ENCODE measurements around the gene E4F1.

DNA sequence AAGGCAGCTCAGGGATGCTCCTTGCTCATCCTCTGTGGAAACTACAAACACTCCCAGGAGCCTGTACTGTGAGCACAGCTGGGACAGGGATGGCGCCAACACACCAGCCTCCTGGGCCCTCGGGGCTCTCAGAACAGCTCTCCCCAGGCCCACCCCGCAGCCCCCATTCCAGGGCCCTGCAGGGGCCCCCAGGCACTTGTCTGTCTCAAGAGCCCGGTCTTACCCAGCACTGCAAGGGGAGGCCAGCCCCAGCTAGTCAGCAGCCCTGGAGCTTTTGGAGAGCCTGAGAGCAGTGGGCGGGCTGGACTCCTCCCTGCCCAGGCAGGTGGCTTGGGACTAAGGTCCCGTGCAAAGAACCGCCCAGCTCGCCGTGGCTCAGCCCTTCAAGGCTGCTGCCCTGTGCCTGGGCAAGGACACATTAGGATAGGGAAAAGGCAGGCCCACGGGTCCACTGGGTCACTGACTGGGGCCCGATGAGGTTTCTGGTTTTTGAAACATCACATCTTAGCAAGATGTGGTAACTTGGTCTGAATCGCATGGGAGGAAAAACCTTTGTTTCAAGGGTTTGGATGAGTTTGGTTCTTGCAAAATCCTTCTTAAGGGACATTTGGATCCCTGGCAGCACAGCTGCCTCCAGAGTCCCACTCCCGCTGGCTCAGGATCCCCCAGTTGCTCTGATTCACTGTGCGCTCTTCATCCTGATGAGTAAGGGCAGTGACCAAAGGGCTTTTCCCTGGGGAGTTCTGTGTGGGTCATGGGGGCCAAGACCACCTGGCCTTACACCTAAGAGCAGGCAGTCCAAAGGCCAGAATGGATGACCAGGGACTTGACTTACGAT is 15.7 kb downstream of the E4F1 start:
- no peak for TF ChIP-seq YY1 (IDR thresholded peaks at IDR 0.05; ENCODE audit: insufficient read depth, insufficient read length)
- TF ChIP-seq ZNF274 (IDR thresholded peaks at IDR 0.05; ENCODE audit: low read depth, low read length): no peak
- TF ChIP-seq SUZ12 (IDR thresholded peaks at IDR 0.05; ENCODE audit: extremely low read depth, insufficient read depth, insufficient read length): no peak
